ENCODE data around the gene SEPTIN2.

DNA sequence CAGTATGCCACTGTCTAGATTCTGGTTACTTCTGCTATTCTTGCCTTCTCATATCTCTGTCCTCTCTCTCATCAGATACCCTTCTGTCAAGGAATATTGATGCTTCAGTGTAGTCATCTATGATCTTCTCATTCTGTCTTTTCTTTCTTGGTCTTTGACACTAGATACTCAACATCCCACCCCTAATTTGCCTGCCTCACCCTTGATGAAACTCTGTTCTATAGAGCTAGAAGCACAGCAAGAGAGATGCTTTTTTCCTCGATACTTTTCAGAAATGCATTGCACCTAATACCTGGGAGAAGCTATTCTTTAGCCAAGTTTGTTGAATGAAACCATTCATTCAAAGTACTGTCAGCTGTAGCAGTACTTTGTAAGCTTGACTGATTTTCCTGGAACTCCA lies 9.5 kb downstream of the SEPTIN2 start:
- TF ChIP-seq POLR2A (IDR thresholded peaks at IDR 0.05; ENCODE audit: low read depth, low read length) (no peak), EZH2 (IDR thresholded peaks at IDR 0.05; ENCODE audit: borderline replicate concordance, low read depth, low read length, severe bottlenecking) (no peak)
- TF ChIP-seq, protein P1, sequence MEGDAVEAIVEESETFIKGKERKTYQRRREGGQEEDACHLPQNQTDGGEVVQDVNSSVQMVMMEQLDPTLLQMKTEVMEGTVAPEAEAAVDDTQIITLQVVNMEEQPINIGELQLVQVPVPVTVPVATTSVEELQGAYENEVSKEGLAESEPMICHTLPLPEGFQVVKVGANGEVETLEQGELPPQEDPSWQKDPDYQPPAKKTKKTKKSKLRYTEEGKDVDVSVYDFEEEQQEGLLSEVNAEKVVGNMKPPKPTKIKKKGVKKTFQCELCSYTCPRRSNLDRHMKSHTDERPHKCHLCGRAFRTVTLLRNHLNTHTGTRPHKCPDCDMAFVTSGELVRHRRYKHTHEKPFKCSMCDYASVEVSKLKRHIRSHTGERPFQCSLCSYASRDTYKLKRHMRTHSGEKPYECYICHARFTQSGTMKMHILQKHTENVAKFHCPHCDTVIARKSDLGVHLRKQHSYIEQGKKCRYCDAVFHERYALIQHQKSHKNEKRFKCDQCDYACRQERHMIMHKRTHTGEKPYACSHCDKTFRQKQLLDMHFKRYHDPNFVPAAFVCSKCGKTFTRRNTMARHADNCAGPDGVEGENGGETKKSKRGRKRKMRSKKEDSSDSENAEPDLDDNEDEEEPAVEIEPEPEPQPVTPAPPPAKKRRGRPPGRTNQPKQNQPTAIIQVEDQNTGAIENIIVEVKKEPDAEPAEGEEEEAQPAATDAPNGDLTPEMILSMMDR (IDR thresholded peaks at IDR 0.05; ENCODE audit: extremely low read depth in 1 of 2, insufficient read depth in 1 of 2, low read depth in 1 of 2, low read length in 2 of 2), result no peak
